Neural cell (in vitro differentiated cells): ENCODE data around the gene NKPD1.

Experiments
- CTCF ChIP-seq: fragments of 450-650 bp; IDR thresholded peaks from 2 replicates; pipeline ENCODE4 v1.5.1; 2014; ENCODE audit warnings: antibody characterized with exemption, mild to moderate bottlenecking, moderate library complexity; ENCODE audit not compliant: poor library complexity, severe bottlenecking
- EP300 ChIP-seq: fragments of 450-650 bp; conservative IDR thresholded peaks from 2 replicates; pipeline ENCODE4 v1.6.1; 2014; ENCODE audit warnings: antibody characterized with exemption, mild to moderate bottlenecking, moderate library complexity; ENCODE audit not compliant: poor library complexity, severe bottlenecking
- EZH2 ChIP-seq: fragments of 200-600, 300-800 bp; shearing (Covaris generic), sonication (generic); IDR thresholded peaks from 2 replicates; pipeline ENCODE4 v1.6.1; 2014; ENCODE audit warnings: antibody characterized with exemption, low read length, borderline replicate concordance, mild to moderate bottlenecking; ENCODE audit not compliant: insufficient read depth, poor library complexity, severe bottlenecking
- POLR2AphosphoS5 ChIP-seq: IDR thresholded peaks from 2 replicates; pipeline ENCODE4 v1.6.1; 2012
- RAD21 ChIP-seq: fragments of 450-650 bp; conservative IDR thresholded peaks from 2 replicates; pipeline ENCODE4 v1.6.1; 2014; ENCODE audit warnings: antibody characterized with exemption, mild to moderate bottlenecking, moderate library complexity
- SMC3 ChIP-seq: fragments of 450-650 bp; conservative IDR thresholded peaks from 2 replicates; pipeline ENCODE4 v1.6.1; 2014; ENCODE audit warnings: antibody characterized with exemption, mild to moderate bottlenecking, moderate library complexity; ENCODE audit not compliant: poor library complexity
- TAF1 ChIP-seq: IDR thresholded peaks from 2 replicates; pipeline ENCODE4 v1.6.1; 2012; ENCODE audit warnings: low read depth

DNA sequence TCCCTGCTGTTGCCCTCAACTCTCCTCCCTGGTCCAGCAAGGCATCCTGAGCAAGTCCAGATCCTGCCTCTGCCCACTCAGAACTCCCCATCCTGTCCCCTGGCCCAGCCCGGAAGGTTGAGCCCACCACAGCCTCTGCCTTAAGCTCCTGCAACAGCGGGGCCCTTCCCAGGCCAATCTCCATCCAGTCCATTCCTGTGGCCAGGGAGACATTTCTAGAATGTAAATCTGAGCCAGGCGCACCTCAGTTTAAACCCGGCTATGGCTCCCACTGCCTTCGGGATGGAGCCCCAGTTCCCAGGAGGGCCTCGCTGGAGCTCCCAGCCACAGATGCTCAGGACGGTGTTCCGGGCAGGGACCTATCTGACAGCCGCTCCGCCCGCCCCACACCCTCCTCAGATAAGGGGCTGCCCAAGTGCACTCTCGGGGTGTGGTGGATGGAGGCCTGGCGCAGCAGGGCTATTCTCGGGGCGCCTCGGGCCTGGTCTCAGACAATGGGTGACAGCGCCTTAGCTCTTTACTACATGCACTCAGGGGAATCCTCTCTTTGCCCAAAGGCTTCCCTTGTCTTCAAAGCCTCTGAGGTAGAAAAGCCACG is 11.9 kb upstream of the NKPD1 start:
- TF ChIP-seq CTCF = no peak
- no peak for TF ChIP-seq POLR2AphosphoS5
- no peak for TF ChIP-seq EZH2
- no peak for TF ChIP-seq EP300
- no peak for TF ChIP-seq RAD21
- TF ChIP-seq SMC3 = no peak
- no peak for TF ChIP-seq TAF1
